Measurements from ENCODE around the gene S1PR5. TPM values are rescaled to one million over a fixed set of nuclear protein-coding genes. Genes with fewer than 3 reads are reported as not detected.

S1PR5 gene
- total RNA-seq, 1 experiment from 2014 or later: 4.4 TPM

- TF ChIP-seq, protein P1, sequence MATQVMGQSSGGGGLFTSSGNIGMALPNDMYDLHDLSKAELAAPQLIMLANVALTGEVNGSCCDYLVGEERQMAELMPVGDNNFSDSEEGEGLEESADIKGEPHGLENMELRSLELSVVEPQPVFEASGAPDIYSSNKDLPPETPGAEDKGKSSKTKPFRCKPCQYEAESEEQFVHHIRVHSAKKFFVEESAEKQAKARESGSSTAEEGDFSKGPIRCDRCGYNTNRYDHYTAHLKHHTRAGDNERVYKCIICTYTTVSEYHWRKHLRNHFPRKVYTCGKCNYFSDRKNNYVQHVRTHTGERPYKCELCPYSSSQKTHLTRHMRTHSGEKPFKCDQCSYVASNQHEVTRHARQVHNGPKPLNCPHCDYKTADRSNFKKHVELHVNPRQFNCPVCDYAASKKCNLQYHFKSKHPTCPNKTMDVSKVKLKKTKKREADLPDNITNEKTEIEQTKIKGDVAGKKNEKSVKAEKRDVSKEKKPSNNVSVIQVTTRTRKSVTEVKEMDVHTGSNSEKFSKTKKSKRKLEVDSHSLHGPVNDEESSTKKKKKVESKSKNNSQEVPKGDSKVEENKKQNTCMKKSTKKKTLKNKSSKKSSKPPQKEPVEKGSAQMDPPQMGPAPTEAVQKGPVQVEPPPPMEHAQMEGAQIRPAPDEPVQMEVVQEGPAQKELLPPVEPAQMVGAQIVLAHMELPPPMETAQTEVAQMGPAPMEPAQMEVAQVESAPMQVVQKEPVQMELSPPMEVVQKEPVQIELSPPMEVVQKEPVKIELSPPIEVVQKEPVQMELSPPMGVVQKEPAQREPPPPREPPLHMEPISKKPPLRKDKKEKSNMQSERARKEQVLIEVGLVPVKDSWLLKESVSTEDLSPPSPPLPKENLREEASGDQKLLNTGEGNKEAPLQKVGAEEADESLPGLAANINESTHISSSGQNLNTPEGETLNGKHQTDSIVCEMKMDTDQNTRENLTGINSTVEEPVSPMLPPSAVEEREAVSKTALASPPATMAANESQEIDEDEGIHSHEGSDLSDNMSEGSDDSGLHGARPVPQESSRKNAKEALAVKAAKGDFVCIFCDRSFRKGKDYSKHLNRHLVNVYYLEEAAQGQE (IDR thresholded peaks at IDR 0.05; ENCODE audit: low read depth): no peak
- TF ChIP-seq JUND (IDR thresholded peaks at IDR 0.05) (no peak), EZH2phosphoT487 (IDR thresholded peaks at IDR 0.05; ENCODE audit: borderline replicate concordance) (no peak), SP1 (IDR thresholded peaks at IDR 0.05; ENCODE audit: low read depth) (no peak)
- TF ChIP-seq, protein P2, sequence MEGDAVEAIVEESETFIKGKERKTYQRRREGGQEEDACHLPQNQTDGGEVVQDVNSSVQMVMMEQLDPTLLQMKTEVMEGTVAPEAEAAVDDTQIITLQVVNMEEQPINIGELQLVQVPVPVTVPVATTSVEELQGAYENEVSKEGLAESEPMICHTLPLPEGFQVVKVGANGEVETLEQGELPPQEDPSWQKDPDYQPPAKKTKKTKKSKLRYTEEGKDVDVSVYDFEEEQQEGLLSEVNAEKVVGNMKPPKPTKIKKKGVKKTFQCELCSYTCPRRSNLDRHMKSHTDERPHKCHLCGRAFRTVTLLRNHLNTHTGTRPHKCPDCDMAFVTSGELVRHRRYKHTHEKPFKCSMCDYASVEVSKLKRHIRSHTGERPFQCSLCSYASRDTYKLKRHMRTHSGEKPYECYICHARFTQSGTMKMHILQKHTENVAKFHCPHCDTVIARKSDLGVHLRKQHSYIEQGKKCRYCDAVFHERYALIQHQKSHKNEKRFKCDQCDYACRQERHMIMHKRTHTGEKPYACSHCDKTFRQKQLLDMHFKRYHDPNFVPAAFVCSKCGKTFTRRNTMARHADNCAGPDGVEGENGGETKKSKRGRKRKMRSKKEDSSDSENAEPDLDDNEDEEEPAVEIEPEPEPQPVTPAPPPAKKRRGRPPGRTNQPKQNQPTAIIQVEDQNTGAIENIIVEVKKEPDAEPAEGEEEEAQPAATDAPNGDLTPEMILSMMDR (IDR thresholded peaks at IDR 0.05 in 2 of 3, conservative IDR thresholded peaks at IDR 0.05 in 1 of 3; ENCODE audit: borderline replicate concordance in 1 of 3, insufficient read depth in 1 of 3, low read depth in 2 of 3, low read length in 2 of 3): no peak
Measured at GRCh38 chr19:10566408-10566657, 49.1 kb upstream of the S1PR5 start (continued).

GRCh38 chr19:10565567-10566407 is 48.5 kb upstream of the S1PR5 start, which contains the start of gene KRI1:
Gene KRI1 (minus strand): TSS chr19:10566010. CDS start chr19:10565999, 11 bp downstream.
- H3K9ac ChIP-seq (ENCODE audit: low read length): peak within 1 kb of the TSS; percentile 99
- H4K20me1 ChIP-seq (ENCODE audit: insufficient read depth): no peaks in the 10 kb centered on the region
- ChIA-PET CTCF (interaction anchor here (1.0 to 1.3 kb wide), 4 partner anchors 25 to 134 kb away, joined by 3 to 4 read pairs (median 4); partner anchors contain the start of gene S1PR5), POLR2A (interaction anchor here (1.3 kb wide), 1 partner anchor 13 kb away, joined by 5 read pairs; no protein-coding TSS in a partner anchor), RAD21 (ENCODE audit: low non-redundant PET in 1 of 2, low total read pairs in 2 of 2, uncharacterized antibody in 2 of 2, unreplicated experiment in 2 of 2) (interaction anchor here in 1 of 2 experiments (0.7 kb wide), 1 partner anchor 757 kb away, joined by 4 read pairs; no protein-coding TSS in a partner anchor)
- DNase-seq (ENCODE audit: low read depth, low spot score) (peak; percentile 90), ATAC-seq (peak; percentile 60)
- peak within 1 kb of the TSS; percentile 76 to 95 for H3K4me3 ChIP-seq (replicated peaks in 1 of 2; ENCODE audit: low read depth in 1 of 2, low read length in 2 of 2)
- no peaks in the 10 kb centered on the region for H3K9me3 ChIP-seq (ENCODE audit: control insufficient read depth in 1 of 2, insufficient read depth in 1 of 2, low read depth in 1 of 2, low read length in 2 of 2)
- BruUV-seq (replicated peaks): no TSS peak
- no peak within 1 kb of the TSS for H2AFZ ChIP-seq (ENCODE audit: low read depth, low read length, poor library complexity, severe bottlenecking)
- intact Hi-C loops (cut with micrococcal nuclease): loop anchor here (5.0 kb wide), 3 partner anchors 63 to 163 kb away; partner anchors contain the start of genes CDC37, ILF3 and KEAP1
- no peaks in the 10 kb centered on the region for H3K9me2 ChIP-seq (ENCODE audit: insufficient read depth)
- H3K36me3 ChIP-seq (ENCODE audit: control insufficient read depth in 1 of 2, insufficient read depth in 2 of 2, low read length in 2 of 2): peaks cover 2 to 18% of the 10 kb centered on the region in 2 experiments; a peak in 2 of 4 replicates
- peak within 1 kb of the TSS; percentile 91 for H3K27ac ChIP-seq (ENCODE audit: low read depth, low read length)
- peaks cover 31 to 46% of the 10 kb centered on the region in 2 experiments for H3K4me1 ChIP-seq (ENCODE audit: control insufficient read depth in 1 of 2, insufficient read depth in 2 of 2, low read length in 2 of 2)
- no peaks in the 10 kb centered on the region for H3K27me3 ChIP-seq (ENCODE audit: insufficient read depth, low read length)
- peaks cover 25% of the 10 kb centered on the region for H3K79me2 ChIP-seq (ENCODE audit: insufficient read depth, low read length)
- H3K4me2 ChIP-seq (ENCODE audit: low read length): peak within 1 kb of the TSS; percentile 98
- no peak; the same call in 1 of the 2 replicates for TF ChIP-seq ELF1 (IDR thresholded peaks at IDR 0.05; ENCODE audit: borderline replicate concordance, low read depth)
- peak; percentile 81 for TF ChIP-seq EGR1 (IDR thresholded peaks at IDR 0.05; ENCODE audit: low read depth)
- TF ChIP-seq SIN3A (IDR thresholded peaks at IDR 0.05; ENCODE audit: low read depth): peak; percentile 76
- peak; percentile 80 for TF ChIP-seq YY1 (IDR thresholded peaks at IDR 0.05; ENCODE audit: extremely low read depth, insufficient replicate concordance, low read depth, low read length)
- TF ChIP-seq, protein P3, sequence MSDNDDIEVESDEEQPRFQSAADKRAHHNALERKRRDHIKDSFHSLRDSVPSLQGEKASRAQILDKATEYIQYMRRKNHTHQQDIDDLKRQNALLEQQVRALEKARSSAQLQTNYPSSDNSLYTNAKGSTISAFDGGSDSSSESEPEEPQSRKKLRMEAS (IDR thresholded peaks at IDR 0.05): peak; percentile 97
- TF ChIP-seq POLR2AphosphoS5 (IDR thresholded peaks at IDR 0.05; ENCODE audit: low read depth, low read length): peak; percentile 96
- no peak for TF ChIP-seq CEBPB (IDR thresholded peaks at IDR 0.05; ENCODE audit: low read depth)
- TF ChIP-seq ZFX (IDR thresholded peaks at IDR 0.05): no peak
- TF ChIP-seq EZH2 (IDR thresholded peaks at IDR 0.05): no peak
- TF ChIP-seq, protein P2 (IDR thresholded peaks at IDR 0.05 in 2 of 3, conservative IDR thresholded peaks at IDR 0.05 in 1 of 3; ENCODE audit: borderline replicate concordance in 1 of 3, insufficient read depth in 1 of 3, low read depth in 2 of 3, low read length in 2 of 3): peak in 1 of 3 experiments; percentile 38; a peak in 2 of 6 replicates
- TF ChIP-seq SP1 (IDR thresholded peaks at IDR 0.05; ENCODE audit: low read depth): peak; percentile 44
- no peak for TF ChIP-seq SRF (IDR thresholded peaks at IDR 0.05; ENCODE audit: low read depth)
- peak; percentile 85 for TF ChIP-seq POLR2A (IDR thresholded peaks at IDR 0.05; ENCODE audit: borderline replicate concordance, extremely low read depth, insufficient read depth, insufficient read length)

Measured in HCT116 (cell line).